H9 (cell line): Measurements from ENCODE around the gene SIPA1. TPM values are rescaled to one million over a fixed set of nuclear protein-coding genes. Genes with fewer than 3 reads are reported as not detected.
A peak's percentile ranks its signal among the peaks of the same experiment; 100 is the strongest.

Source experiments
- DNase-seq: peaks from one replicate; pipeline ENCODE4 v3.0.0-alpha.2; 2017
- H2AFZ ChIP-seq: one replicate; pipeline ENCODE4 v1.6.1; 2013; ENCODE audit warnings: mild to moderate bottlenecking, low read length, control low read depth, moderate library complexity
- H2AK5ac ChIP-seq: 2 replicates; pipeline ENCODE4 v1.6.1; 2013; ENCODE audit warnings: low read length, control low read depth, mixed read lengths; ENCODE audit not compliant: insufficient read length
- H2BK120ac ChIP-seq: one replicate; pipeline ENCODE4 v1.6.1; 2013; ENCODE audit warnings: low read depth, mild to moderate bottlenecking, low read length, control low read depth, inconsistent platforms; ENCODE audit not compliant: poor library complexity, severe bottlenecking
- H2BK12ac ChIP-seq: 2 replicates; pipeline ENCODE4 v1.6.1; 2013; ENCODE audit warnings: low read length, control low read depth, mixed read lengths, low read depth; ENCODE audit not compliant: insufficient read length
- H2BK15ac ChIP-seq: 2 replicates; pipeline ENCODE4 v1.6.1; 2013; ENCODE audit warnings: low read depth, low read length, control low read depth
- H2BK20ac ChIP-seq: one replicate; pipeline ENCODE4 v1.6.1; 2013; ENCODE audit warnings: low read depth, mild to moderate bottlenecking, low read length, control low read depth, inconsistent platforms; ENCODE audit not compliant: poor library complexity, severe bottlenecking
- H2BK5ac ChIP-seq: 2 replicates; pipeline ENCODE4 v1.6.1; 2013; ENCODE audit warnings: low read length, control low read depth, mixed read lengths; ENCODE audit not compliant: insufficient read length
- H3K14ac ChIP-seq: 2 replicates; pipeline ENCODE4 v1.6.1; 2013; ENCODE audit warnings: low read length, control low read depth; ENCODE audit not compliant: insufficient read depth
- H3K18ac ChIP-seq: 2 replicates; pipeline ENCODE4 v1.6.1; 2013; ENCODE audit warnings: low read depth, mild to moderate bottlenecking, mixed read lengths, low read length, control low read depth; ENCODE audit not compliant: insufficient read length
- H3K23ac ChIP-seq: 2 replicates; pipeline ENCODE4 v1.6.1; 2013; ENCODE audit warnings: low read length, control low read depth, mixed read lengths, low read depth; ENCODE audit not compliant: insufficient read length
- H3K23me2 ChIP-seq: 2 replicates; pipeline ENCODE4 v1.6.1; 2013; ENCODE audit warnings: low read depth, mild to moderate bottlenecking, mixed read lengths, low read length, control low read depth; ENCODE audit not compliant: insufficient read length, poor library complexity, severe bottlenecking
- H3K27ac ChIP-seq: 2 replicates; pipeline ENCODE4 v1.5.1; 2013; ENCODE audit warnings: low read length, control low read depth, mixed read lengths, low read depth; ENCODE audit not compliant: insufficient read length
- H3K27me3 ChIP-seq: 2 replicates; pipeline ENCODE4 v1.6.1; 2013; ENCODE audit warnings: low read length, control low read depth, inconsistent platforms; ENCODE audit not compliant: insufficient read depth
- H3K4ac ChIP-seq: 2 replicates; pipeline ENCODE4 v1.6.1; 2013; ENCODE audit warnings: low read depth, mild to moderate bottlenecking, control low read depth, inconsistent platforms, low read length, moderate library complexity
- H3K4me1 ChIP-seq: 2 replicates; pipeline ENCODE4 v1.6.1; 2013; ENCODE audit warnings: low read length, control low read depth, inconsistent platforms; ENCODE audit not compliant: insufficient read depth
- H3K4me2 ChIP-seq: 2 replicates; pipeline ENCODE4 v1.6.1; 2013; ENCODE audit warnings: low read length, control low read depth, mixed read lengths; ENCODE audit not compliant: insufficient read length, insufficient read depth
- H3K56ac ChIP-seq: 2 replicates; pipeline ENCODE4 v1.6.1; 2013; ENCODE audit warnings: low read depth, mild to moderate bottlenecking, mixed read lengths, low read length, control low read depth; ENCODE audit not compliant: insufficient read length
- H3K79me1 ChIP-seq: 2 replicates; pipeline ENCODE4 v1.6.1; 2013; ENCODE audit warnings: low read depth, mild to moderate bottlenecking, moderate library complexity, low read length, control low read depth, inconsistent platforms; ENCODE audit not compliant: insufficient read depth, poor library complexity, severe bottlenecking
- H3K79me2 ChIP-seq: 2 replicates; pipeline ENCODE4 v1.6.1; 2013; ENCODE audit warnings: low read length, control low read depth, inconsistent platforms; ENCODE audit not compliant: insufficient read depth
- H3K9ac ChIP-seq: 2 replicates; pipeline ENCODE4 v1.6.1; 2013; ENCODE audit warnings: low read length, control low read depth, mixed read lengths; ENCODE audit not compliant: insufficient read length; ENCODE audit errors: extremely low read depth
- H3K9me3 ChIP-seq: one replicate; pipeline ENCODE4 v1.6.1; 2013; ENCODE audit warnings: low read depth, low read length, inconsistent platforms; ENCODE audit not compliant: control insufficient read depth
- H3T11ph ChIP-seq: one replicate; pipeline ENCODE4 v1.6.1; 2013; ENCODE audit warnings: mild to moderate bottlenecking, low read length, control low read depth, inconsistent platforms
- H4K20me1 ChIP-seq: one replicate; pipeline ENCODE4 v1.6.1; 2013; ENCODE audit not compliant: control insufficient read depth, insufficient read length, insufficient read depth
- H4K5ac ChIP-seq: 2 replicates; pipeline ENCODE4 v1.6.1; 2013; ENCODE audit warnings: low read depth, mild to moderate bottlenecking, mixed read lengths, low read length, control low read depth; ENCODE audit not compliant: insufficient read length
- H4K8ac ChIP-seq: replicated peaks from 2 replicates; pipeline ENCODE4 v1.6.1; 2013; ENCODE audit warnings: low read length, control low read depth, mixed read lengths, low read depth; ENCODE audit not compliant: insufficient read length
- H4K91ac ChIP-seq: 2 replicates; pipeline ENCODE4 v1.6.1; 2013; ENCODE audit warnings: low read depth, mild to moderate bottlenecking, moderate library complexity, mixed read lengths, low read length, control low read depth; ENCODE audit not compliant: insufficient read length
- H3K27ac Mint-ChIP-seq, 3 experiments: 2 replicates in 2 of 3; 3 replicates in 1 of 3; pipeline ENCODE4 v1.8.0; 2020 to 2021; ENCODE audit warnings: mixed read lengths in 3 of 3, mild to moderate bottlenecking in 1 of 3, moderate library complexity in 1 of 3
- H3K27me3 Mint-ChIP-seq: 2 replicates; pipeline ENCODE4 v1.8.0; 2021; ENCODE audit warnings: low read depth, mild to moderate bottlenecking, moderate library complexity, mixed read lengths
- H3K36me3 Mint-ChIP-seq, 3 experiments: 2 replicates in 2 of 3; 3 replicates in 1 of 3; pipeline ENCODE4 v1.8.0; 2020 to 2021; ENCODE audit warnings: low read depth in 3 of 3, mixed read lengths in 3 of 3; ENCODE audit not compliant: insufficient read depth in 1 of 3
- H3K4me1 Mint-ChIP-seq, 2 experiments: 2 replicates each; pipeline ENCODE4 v1.8.0; 2020; ENCODE audit warnings: mixed read lengths in 2 of 2
- H3K4me3 Mint-ChIP-seq, 2 experiments: 2 replicates in 1 of 2; 3 replicates in 1 of 2; pipeline ENCODE4 v1.8.0; 2020 to 2021; ENCODE audit warnings: mild to moderate bottlenecking in 2 of 2, mixed read lengths in 2 of 2, moderate library complexity in 1 of 2
- H3K9me3 Mint-ChIP-seq, 2 experiments: 2 replicates in 1 of 2; 3 replicates in 1 of 2; pipeline ENCODE4 v1.8.0; 2020; ENCODE audit warnings: mild to moderate bottlenecking in 2 of 2, mixed read lengths in 2 of 2, moderate library complexity in 1 of 2
- CTCF ChIP-seq: fragments of 200-600 bp; sonication (generic); conservative IDR thresholded peaks from 3 replicates; pipeline ENCODE4 v1.8.0; 2021; ENCODE audit warnings: antibody characterized with exemption, mild to moderate bottlenecking
- WGBS: extraction: QIAGEN DNeasy Blood & Tissue Kit; methylation state at CpG from one replicate; pipeline ENCODE4 v1.1.7; 2013; ENCODE audit warnings: missing lambda C conversion rate, low lambda C conversion rate, mixed read lengths; ENCODE audit not compliant: insufficient read length; ENCODE audit errors: extremely low coverage; 5-methylcytosine and 5-hydroxymethylcytosine counted together
- total RNA-seq: library from RNA; stranded (reverse); gene quantifications from 2 replicates; pipeline ENCODE4 v1.2.1, GENCODE V29; 2021

The SIPA1 gene
- total RNA-seq, 1 experiment from 2014 or later: 32.0 TPM

- no peak overlapping the region for H3K4ac ChIP-seq
Measured at GRCh38 chr11:65661599-65662246, 23.8 kb downstream of the SIPA1 start.

More at GRCh38 chr11:65661599-65662246, 23.8 kb downstream of the SIPA1 start:
- Histone ChIP-seq H3K27me3 (no peaks in the 10 kb centered on the region), H3K4me2 (peak overlapping the region; percentile 88), H3K14ac (no peak overlapping the region), H3K79me1 (peaks cover 3% of the 10 kb centered on the region), H2BK15ac (no peak overlapping the region), H2BK20ac (no peak overlapping the region), H4K91ac (no peak overlapping the region), H2BK12ac (no peak overlapping the region), H4K5ac (no peak overlapping the region), H2AFZ (no peak overlapping the region), H3K4me1 (no peaks in the 10 kb centered on the region), H2BK120ac (no peak overlapping the region), H3K23ac (no peak overlapping the region), H4K20me1 (no peaks in the 10 kb centered on the region), H3K79me2 (no peaks in the 10 kb centered on the region), H3K23me2 (peaks cover 13% of the 10 kb centered on the region), H3K9me3 (no peaks in the 10 kb centered on the region), H3K27ac (no peak overlapping the region), H3K18ac (peak overlapping the region; percentile 27), H3K56ac (no peak overlapping the region), H2AK5ac (no peak overlapping the region), H3K9ac (peak overlapping the region; percentile 61), H2BK5ac (no peak overlapping the region), H4K8ac (no peak overlapping the region), H3T11ph (no peak overlapping the region)
- no peak for TF ChIP-seq CTCF
- Mint-ChIP-seq H3K9me3 (no peaks in the 10 kb centered on the region), H3K36me3 (peaks cover 30 to 46% (median 43%) of the 10 kb centered on the region in 3 experiments; a peak in 6 of 7 replicates), H3K27me3 (no peaks in the 10 kb centered on the region), H3K4me3 (peak overlapping the region; percentile 81 to 89), H3K27ac (no peak overlapping the region), H3K4me1 (peaks cover 4 to 6% of the 10 kb centered on the region in 2 experiments)
- WGBS: no CpG with 5 or more reads among the region's 25 CpGs
- DNase-seq: no peak
